Urinary bladder (tissue), 4 donors: ENCODE measurements around the gene CA11. TPM values are rescaled to one million over a fixed set of nuclear protein-coding genes. Genes with fewer than 3 reads are reported as not detected.

Experiments used
- DNase-seq: peaks from one replicate; pipeline ENCODE4 v3.0.0-alpha.2; 2015; ENCODE audit errors: extremely low spot score
- H3K27ac ChIP-seq: one replicate; pipeline ENCODE4 v1.5.1; 2013; ENCODE audit warnings: low read depth, mild to moderate bottlenecking, moderate library complexity
- H3K36me3 ChIP-seq: one replicate; pipeline ENCODE4 v1.6.1; 2013; ENCODE audit warnings: mild to moderate bottlenecking, moderate library complexity; ENCODE audit not compliant: insufficient read depth
- H3K4me1 ChIP-seq: one replicate; pipeline ENCODE4 v1.6.1; 2013; ENCODE audit warnings: mild to moderate bottlenecking, moderate library complexity; ENCODE audit not compliant: insufficient read depth
- H3K4me3 ChIP-seq: one replicate; pipeline ENCODE4 v1.5.1; 2013; ENCODE audit warnings: low read depth, low read length
- WGBS: extraction: QIAGEN DNeasy Blood & Tissue Kit; methylation state at CpG from one replicate; pipeline ENCODE4 v1.1.7; 2013; 5-methylcytosine and 5-hydroxymethylcytosine counted together
- polyA plus RNA-seq: library from polyadenylated mRNA; stranded (reverse); fragments of 200-250 nt; gene quantifications from one replicate; pipeline ENCODE4 v1.2.3, GENCODE V29; 2013
- total RNA-seq: library from RNA; depleted of rRNA; stranded (reverse); fragments of >200 nt; gene quantifications from one replicate; pipeline ENCODE4 v1.2.3, GENCODE V29; 2014
- donor health status: healthy with polysubstance abuse.
- donor health status: healthy.

CA11 gene
- total and polyA plus RNA-seq, 2 donors, result 1.8 to 13.4 TPM

DNA sequence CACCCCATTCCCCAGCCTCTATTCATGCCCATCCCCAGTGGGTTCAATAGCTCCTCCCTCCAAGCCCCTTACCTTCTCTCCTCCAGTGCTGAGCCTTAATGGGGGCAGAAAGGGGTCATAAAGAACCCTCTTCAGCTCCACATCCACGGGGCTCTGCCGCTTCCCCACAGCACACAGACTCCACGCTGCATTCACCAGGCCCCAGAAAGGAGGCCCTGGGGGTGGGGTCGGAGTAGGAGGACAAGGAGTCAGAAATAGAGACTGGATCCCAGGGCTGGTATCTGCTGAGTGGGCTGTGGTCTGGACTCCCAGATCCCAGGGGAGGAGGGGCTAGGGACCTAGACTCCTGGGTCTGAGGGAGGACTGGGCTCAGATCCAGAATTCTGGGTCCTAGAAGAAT is 1.6 kb downstream of the CA11 start:
- Histone ChIP-seq H3K27ac (no peak overlapping the region), H3K4me3 (no peak overlapping the region), H3K36me3 (no peaks in the 10 kb centered on the region), H3K4me1 (no peaks in the 10 kb centered on the region)
- 70% methylated on average over 4 of the region's 4 CpGs for WGBS
- no peak for DNase-seq

DNA sequence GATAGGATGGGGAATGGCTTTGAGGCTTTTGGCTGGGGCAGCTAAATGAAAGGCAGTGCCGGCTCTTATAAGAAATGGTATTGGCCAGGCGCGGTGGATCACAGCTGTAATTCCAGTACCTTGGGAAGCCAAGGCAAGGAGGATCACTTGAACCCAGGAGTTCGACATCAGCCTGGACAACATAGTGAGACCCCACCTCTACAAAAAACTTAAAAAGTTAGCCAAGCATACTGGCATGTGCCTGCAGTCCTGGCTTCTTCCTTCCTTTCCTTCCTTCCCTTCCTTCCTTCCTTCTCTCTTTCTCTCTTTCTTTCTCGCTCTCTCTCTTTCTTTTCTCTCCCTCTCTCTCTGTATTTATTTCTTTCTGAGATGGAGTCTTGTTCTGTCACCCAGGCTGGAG is 3.1 kb downstream of the CA11 start:
- Histone ChIP-seq H3K27ac (no peak overlapping the region), H3K36me3 (no peaks in the 10 kb centered on the region), H3K4me3 (no peak overlapping the region), H3K4me1 (no peaks in the 10 kb centered on the region)
- 92% methylated on average over 5 of the region's 5 CpGs for WGBS
- DNase-seq, result no peak

DNA sequence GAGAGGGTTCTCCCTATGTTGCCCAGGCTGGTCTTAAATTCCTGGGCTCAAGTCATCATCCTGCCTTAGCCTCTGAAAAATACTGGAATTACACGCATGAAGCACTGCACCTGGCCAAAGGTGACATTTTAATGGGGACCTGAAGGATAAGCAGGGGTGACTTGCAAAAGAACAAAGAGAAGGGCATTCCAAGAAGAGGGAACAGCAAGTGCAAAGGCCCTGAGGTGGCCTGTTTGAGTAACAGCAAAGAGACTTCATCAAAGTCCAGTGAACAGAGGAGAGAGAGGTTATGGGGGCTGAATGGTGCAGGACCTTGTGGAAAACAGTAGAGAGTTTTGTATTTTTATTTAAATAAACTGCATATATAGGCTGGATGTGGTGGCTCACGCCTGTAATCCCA is 4.1 kb downstream of the CA11 start:
- Histone ChIP-seq H3K4me3 (no peak overlapping the region), H3K4me1 (no peaks in the 10 kb centered on the region), H3K27ac (no peak overlapping the region), H3K36me3 (no peaks in the 10 kb centered on the region)
- 95% methylated on average over 2 of the region's 2 CpGs for WGBS
- DNase-seq, result no peak

DNA sequence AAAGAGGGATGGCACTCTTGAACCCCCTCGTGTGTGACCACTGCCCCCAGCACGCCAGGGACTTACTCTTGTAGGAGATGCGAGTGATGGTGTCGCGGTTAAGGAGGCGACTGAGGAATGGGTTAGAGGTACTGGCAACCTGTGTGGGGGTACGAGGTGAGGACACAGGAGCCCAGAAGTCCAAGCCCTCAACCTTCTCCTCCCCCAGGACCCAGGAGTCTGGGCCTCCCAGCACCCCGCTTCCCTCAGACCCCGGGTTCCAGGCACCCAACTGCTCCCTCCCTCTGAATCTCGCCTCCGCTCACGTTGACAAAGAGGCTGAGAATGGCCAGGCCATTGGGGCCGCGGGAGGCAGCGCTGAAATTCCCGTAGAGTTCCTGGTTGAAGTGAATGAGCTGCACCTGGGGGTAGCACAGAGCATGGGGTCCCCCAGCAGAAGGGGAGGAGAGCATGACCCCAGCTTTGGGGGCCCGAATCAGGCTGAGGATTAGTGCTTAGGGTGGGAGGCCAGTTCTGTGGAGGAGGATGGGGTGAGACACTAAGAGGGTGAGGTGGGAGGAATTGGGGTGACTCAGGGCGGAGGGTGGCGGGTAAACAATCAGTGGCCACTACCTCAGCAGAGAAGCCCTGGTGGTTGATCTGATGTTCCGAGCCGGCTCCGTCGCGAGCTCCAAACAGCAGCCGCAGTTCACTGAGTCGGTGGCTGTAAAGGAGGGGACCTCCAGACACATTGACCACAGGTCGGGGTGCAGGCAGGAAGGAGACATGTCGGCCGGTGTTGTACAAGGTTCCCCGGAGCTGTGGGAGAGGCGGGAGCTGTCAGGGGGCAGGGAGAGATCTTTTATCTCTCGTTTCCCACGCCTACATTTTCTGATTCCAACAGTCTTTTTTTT is 6.3 kb downstream of the CA11 start:
- WGBS, result 59% methylated on average over 33 of the region's 33 CpGs
- Histone ChIP-seq H3K27ac (no peak overlapping the region), H3K4me1 (no peaks in the 10 kb centered on the region), H3K4me3 (no peak overlapping the region), H3K36me3 (no peaks in the 10 kb centered on the region)
- no peak for DNase-seq

DNA sequence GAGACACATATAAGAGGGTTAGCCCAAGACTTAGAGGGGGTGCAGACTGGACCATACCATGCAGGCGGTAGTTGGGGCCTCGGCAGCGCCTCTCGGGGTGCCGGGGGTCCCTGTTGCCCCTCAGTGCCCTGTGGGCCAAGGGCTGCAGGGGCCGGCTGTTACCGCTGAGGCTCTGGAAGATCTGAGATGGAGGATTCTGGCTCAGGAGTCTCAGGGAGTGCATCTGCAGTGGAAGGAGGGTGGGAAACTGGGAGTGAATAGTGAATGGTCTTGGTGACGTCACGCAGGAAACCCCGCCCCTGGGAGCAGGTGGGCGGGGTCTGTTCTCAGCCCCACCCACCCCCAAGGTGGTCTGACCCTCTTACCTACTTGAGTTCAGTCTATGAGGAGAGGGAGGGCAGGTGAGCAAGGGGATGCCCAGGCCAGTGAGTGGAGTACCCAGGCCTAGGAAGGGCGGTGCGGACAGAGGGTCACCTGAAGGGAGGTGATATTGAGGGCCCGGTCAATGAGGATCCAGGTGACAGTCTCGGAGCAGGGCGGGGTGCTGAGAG is 7.1 kb downstream of the CA11 start:
- WGBS, result 78% methylated on average over 16 of the region's 16 CpGs
- Histone ChIP-seq H3K4me3 (no peak overlapping the region), H3K36me3 (no peaks in the 10 kb centered on the region), H3K4me1 (no peaks in the 10 kb centered on the region), H3K27ac (no peak overlapping the region)
- no peak for DNase-seq

DNA sequence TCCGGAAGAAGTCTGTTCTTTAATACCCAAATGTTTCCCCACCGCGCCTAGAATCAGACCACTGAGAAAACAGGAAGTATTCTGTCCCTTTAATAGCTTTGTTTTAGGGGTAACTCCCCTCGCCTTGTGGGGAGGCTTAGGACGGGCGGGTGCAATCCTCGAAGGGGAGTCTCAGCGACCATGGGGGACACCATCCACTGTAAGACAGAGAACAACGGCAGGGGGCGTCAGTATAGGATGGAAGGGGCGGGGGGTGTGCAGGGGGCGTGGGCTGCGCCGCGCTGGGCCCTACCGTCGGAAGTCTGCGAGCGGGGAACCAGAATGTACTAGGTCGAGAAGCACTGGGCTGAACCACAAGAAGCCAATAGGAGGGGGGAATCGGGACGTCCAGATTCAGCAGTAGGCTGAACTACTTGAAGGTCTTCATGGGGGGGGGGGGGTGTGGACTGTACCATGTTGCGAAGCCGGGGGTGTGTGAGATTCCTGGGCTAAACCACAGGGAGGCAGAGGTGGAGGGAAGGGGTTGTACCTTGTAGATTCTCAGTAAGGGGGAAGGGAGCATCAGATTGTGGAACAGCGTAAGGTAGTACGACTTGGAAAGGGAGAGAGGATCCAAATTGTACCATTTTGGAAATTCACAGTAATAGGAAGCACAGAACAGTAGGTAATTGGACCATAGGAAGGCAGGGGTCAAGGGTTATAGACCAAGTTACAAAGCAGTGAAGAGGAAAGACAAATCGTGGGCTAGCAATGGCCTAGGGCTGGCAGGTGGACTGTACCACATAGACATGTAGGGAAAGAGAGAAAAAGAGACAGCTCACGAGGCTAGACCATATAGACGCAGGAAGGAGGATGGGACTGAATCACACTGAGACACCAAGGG is 7.8 kb downstream of the CA11 start:
- WGBS, result 8% methylated on average over 29 of the region's 29 CpGs
- Histone ChIP-seq H3K27ac (peak overlapping the region; percentile 95), H3K4me1 (no peaks in the 10 kb centered on the region), H3K36me3 (no peaks in the 10 kb centered on the region), H3K4me3 (peak overlapping the region; percentile 47)
- DNase-seq, result peak; percentile 89

DNA sequence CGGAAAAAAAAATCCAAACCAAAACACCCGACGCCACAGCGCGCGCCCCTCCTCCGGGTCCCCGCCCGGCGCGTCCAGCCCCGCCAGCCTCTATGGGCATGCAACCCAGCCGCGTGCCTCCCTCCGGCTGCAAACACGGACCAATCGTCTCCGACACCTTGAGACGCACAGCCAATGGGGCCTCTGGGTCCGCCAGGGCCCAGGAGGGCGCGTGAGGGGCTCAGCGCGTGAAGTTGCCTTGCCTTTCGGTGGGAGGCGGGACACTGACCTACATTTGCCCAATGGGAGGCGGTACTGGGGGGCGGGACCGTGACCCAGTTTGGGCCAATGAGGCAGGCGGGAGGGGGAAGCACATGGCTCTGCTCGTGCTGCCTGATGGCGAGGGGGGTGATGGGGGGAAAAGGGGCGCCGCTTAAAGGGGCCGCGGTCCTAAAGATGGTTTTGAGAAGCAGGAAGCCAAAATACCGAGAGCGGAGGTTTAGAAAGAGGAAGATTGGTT is 8.5 kb downstream of the CA11 start:
- H3K36me3 ChIP-seq, result no peaks in the 10 kb centered on the region
- no peaks in the 10 kb centered on the region for H3K4me1 ChIP-seq
- WGBS, result under 1% methylated on average over 38 of the region's 38 CpGs
- peak overlapping the region; percentile 95 for H3K27ac ChIP-seq
- DNase-seq, result peak; percentile 98
- peak overlapping the region; percentile 60 for H3K4me3 ChIP-seq

DNA sequence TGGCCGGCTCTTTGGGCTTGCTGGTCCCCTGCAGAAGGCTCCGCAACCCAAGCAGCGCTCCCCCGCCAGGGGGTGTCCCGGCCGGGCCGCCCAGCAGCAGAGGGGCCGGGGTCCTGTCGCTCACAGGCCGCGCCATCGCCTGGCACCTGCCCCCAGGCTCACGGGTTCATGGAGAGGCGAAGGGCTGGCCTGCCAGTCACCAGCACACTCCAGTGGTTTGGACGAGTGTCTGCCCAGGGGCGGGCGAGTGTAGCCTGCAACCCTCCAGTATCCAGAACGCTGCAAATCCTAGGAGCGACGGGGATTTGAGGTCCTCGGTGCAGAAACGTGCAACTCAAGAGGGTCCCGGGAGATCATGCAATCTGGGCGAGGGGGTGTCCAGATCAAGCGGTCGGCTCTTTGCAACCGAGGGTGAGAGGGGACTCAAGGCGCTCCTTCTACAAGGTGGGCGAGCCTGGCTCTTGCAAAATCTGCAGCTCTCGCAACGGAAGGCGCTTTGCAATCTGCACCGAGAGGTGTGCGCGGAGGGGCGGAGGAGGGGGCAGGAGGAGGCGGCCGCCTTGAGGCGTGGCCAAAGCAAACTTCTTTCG is 9.0 kb downstream of the CA11 start, which contains the start of gene DBP:
Gene DBP, minus strand, starts transcription at position 521 of the 590 bp plus-strand sequence. Its CDS starts 385 bp downstream, at position 136.
- DNase-seq, result no peak
- under 1% methylated on average over 40 of the region's 40 CpGs for WGBS
- Histone ChIP-seq H3K4me1 (no peaks in the 10 kb centered on the region), H3K4me3 (peak within 1 kb of the TSS; percentile 60), H3K36me3 (no peaks in the 10 kb centered on the region), H3K27ac (peak within 1 kb of the TSS; percentile 95)

DNA sequence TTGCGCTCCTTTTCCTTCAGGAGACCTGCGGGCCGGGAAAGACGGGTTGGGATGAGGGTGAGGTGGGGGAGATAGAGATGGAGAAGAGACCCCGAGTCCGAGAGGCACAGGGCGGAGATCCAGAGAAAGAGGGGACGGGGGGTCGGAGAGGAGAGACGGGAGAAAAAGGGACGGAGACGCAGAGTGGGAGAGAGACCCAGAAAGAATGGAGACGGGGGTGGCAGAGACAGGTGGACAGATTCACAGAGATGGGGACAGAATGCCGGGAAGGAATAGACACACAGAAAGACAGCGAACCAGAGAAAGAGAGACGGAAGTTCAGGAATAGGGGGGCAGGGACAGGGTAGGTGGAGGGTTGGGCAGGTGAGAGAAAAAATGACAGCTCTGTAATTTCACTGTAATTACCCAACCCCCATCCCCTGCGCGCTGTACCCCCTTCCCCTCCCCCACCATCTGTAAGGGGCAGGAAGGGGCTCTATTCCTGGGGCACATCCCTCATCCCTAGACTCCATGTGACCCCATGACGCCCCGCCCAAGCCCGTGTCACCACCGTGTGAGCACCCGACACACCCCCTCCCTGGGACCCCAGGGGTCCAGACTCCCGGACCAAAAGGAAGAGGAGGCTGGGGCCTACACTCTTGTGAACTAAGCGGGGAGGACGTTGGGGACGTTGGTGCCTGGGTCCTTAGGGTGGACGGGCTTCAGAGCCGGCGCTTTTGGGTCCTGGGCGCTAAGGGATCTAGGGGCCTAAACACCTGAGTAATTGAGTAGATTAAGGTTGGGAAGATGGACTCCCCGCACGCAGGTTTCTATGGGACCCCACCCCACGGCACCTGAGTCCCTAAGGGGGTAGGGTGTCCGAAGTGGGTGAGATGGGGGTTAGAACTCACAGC is 9.8 kb downstream of the CA11 start:
- peak overlapping the region; percentile 87 for H3K27ac ChIP-seq
- 4% methylated on average over 35 of the region's 35 CpGs for WGBS
- H3K4me3 ChIP-seq, result peak overlapping the region; percentile 60
- no peaks in the 10 kb centered on the region for H3K4me1 ChIP-seq
- DNase-seq, result no peak
- no peaks in the 10 kb centered on the region for H3K36me3 ChIP-seq

DNA sequence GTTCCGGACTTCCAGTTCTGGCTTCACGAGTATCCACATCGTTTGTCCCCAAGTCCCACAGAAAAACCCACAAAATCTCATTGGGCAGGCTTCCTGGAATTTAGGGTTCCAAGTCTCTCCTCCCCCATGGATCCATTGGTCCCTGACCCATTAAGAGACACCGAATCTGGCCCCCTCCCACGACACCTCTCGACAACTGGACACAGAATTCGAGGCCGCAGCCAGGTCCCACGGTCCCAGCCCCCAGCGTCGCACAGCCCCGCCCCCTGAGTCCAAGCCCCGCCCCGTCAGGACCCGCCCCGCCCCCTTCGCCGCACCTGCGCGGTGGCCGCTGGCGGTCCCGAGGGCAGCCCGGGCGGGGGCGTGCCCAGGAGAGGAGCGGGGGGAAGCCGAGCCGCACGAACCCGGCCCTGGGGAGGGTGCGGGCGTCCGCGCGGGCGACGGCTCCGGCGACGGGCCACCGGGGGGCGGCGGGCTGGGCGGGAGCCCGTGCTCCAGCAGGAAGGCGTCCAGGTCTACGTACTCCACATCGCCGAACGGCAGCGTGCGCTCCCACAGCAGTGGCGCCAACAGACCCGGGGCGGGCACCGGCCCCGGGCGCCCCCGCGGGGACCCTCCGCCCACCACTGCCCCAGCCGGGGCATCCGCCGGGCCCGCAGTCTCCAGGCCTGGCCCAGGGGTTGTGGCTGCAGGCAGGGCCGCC is 10.6 kb downstream of the CA11 start:
- H3K27ac ChIP-seq, result peak overlapping the region; percentile 83
- 2% methylated on average over 67 of the region's 67 CpGs for WGBS
- H3K4me3 ChIP-seq, result peak overlapping the region; percentile 60
- H3K4me1 ChIP-seq, result no peaks in the 10 kb centered on the region
- H3K36me3 ChIP-seq, result no peaks in the 10 kb centered on the region
- no peak for DNase-seq

DNA sequence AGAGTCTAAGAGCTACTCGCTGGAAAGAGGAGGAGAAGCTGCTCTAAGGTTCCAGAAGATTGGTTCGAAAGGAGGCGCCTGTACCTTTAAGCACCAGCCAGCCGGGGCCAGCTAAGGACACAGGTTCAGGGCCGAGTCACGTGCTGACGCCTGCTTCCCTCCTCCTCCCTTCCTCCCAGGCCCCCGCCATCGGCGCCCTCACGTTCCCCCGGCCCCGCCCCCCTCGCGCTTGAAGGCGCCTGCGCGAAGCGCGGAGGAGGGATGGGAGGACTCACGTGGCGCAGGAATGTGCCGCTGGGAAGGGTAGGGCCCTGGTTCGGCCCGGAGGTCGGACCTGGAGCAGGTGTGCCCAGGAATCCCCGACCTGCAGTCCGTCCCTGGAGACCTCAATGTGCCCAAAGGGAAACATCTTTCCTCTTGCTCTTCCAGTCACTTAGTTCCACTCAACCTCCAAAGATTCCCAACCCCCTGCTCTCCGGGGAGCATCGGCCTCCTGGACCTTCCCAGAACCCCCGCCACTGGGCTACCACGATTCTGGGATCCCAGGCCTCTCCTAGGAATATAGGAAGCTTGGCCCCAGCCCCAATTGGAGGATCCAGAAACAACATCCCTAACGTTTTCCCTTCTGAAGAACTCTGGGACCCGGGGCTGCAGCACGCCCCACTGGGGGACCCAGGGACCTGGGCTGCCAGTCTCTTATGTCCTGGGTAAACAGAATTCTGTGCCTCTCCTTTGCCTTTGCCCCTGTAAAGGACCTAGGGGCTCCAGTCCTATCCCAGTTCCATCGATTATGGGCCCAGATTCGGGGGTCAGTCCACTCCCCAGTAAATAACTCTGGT is 11.3 kb downstream of the CA11 start:
- 7% methylated on average over 37 of the region's 37 CpGs for WGBS
- Histone ChIP-seq H3K4me3 (peak overlapping the region; percentile 1), H3K36me3 (no peaks in the 10 kb centered on the region), H3K27ac (peak overlapping the region; percentile 83), H3K4me1 (no peaks in the 10 kb centered on the region)
- DNase-seq, result peak; percentile 83
